GM12891 (cell line): Measurements from ENCODE around the gene WDR54.
"Not testable (repeated sequence)": the region's sequence is repeated elsewhere in the genome, so short reads cannot be mapped to it uniquely, and the experiment has no call there.

Experiments used
- DNase-seq: peaks from one replicate; pipeline ENCODE4 v3.0.0; 2011; ENCODE audit warnings: low spot score; ENCODE audit not compliant: insufficient read length
- FAIRE-seq: peaks from 2 replicates; lab custom pipeline; 2011; peaks lifted over from hg19 to GRCh38; lab: Jason Lieb, UNC
- PAX5 ChIP-seq: IDR thresholded peaks from 2 replicates; pipeline ENCODE4 v1.6.1; 2011; ENCODE audit warnings: low read length, moderate library complexity, mild to moderate bottlenecking; ENCODE audit not compliant: insufficient read depth, severe bottlenecking
- POLR2A ChIP-seq: IDR thresholded peaks from 2 replicates; pipeline ENCODE4 v1.6.1; 2011; ENCODE audit warnings: low read depth, low read length, control low read depth
- POLR2AphosphoS5 ChIP-seq: IDR thresholded peaks from 2 replicates; pipeline ENCODE4 v1.6.1; 2011; ENCODE audit warnings: low read depth, low read length, control low read depth
- POU2F2 ChIP-seq: IDR thresholded peaks from 2 replicates; pipeline ENCODE4 v1.6.1; 2011; ENCODE audit warnings: low read depth, mild to moderate bottlenecking, control low read depth, low read length, moderate library complexity
- SPI1 ChIP-seq: IDR thresholded peaks from 2 replicates; pipeline ENCODE4 v1.6.1; 2011; ENCODE audit warnings: low read depth, low read length, control low read depth
- TAF1 ChIP-seq: IDR thresholded peaks from 2 replicates; pipeline ENCODE4 v1.6.1; 2011; ENCODE audit warnings: low read depth, low read length, control low read depth

WDR54 gene

DNA sequence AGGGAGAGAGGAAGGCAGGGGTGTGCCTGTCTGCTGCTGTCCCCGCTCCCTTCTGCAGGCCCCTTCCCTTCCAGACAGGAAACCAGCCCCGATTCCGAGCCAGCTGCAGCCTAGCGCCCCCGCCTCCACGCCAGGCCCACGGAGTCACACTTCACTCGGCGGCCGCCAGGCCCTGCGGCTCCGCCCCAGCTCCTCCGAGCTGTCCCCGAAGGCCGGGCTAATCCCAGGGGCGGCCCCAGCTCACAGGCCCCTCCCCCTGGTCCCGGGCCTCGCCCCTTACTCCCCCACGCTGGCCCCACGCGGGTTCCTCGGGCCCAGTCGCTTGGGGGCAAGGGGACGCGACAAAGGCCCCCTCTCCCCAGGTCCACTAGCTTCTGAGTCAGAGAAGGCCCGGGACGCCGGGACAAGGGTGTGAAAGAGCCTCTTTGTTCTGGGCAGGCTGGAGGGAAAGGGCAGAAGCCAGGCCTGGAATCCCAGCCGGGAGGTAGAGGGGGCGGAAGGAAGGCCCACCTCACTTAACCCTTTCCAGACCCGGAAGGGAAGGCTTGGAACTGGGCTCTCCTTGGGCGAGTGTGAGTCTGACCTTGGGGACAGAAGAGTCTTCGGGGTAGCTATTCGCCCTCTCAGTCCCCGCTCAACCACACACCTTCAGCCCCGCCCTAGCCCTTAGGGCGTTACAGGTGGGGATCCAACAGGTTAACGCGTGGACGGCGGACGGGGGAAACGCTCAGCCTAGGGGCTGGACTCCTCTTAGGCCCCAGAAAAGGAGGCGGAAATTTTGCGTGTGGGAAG is 19.0 kb downstream of the WDR54 start:
- peak; percentile 84 for FAIRE-seq
- TF ChIP-seq POLR2A (peak; percentile 44; the same call in 1 of the 2 replicates), SPI1 (no peak), POLR2AphosphoS5 (0 out of 2 replicates have a peak, but pooled peaks have one; percentile 27)
- peak; percentile 98 for DNase-seq

DNA sequence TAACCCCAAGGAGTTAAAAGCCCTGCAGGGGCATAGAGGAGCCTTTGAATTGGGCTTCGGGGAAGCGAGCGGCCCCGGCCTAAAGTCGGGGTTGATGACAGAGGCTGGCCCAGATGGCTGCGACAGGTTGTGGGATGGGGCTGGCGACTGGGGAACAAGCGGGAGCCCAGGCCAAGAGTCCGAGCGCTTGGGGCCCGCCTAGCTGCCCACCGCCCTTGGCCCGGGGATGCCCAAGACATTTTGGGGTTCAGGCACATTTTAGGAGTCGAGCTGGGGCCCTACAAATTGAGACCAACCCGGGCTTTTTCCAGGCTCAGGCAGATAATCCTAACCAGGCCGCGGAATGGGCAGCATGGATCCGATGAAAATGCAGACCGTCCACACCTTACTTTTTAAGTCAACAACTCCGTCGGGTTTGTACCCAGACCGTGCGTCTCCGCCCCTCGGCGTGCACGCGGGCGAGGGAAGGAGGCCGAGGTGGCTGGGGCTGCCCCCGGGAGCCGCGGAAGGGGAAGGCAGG is 19.7 kb downstream of the WDR54 start:
- FAIRE-seq (no peak), DNase-seq (no peak)
- TF ChIP-seq TAF1: no peak
- no peak for TF ChIP-seq PAX5
- TF ChIP-seq POU2F2: no peak
- no peak for TF ChIP-seq SPI1
- no peak for TF ChIP-seq POLR2A
- TF ChIP-seq POLR2AphosphoS5: no peak

DNA sequence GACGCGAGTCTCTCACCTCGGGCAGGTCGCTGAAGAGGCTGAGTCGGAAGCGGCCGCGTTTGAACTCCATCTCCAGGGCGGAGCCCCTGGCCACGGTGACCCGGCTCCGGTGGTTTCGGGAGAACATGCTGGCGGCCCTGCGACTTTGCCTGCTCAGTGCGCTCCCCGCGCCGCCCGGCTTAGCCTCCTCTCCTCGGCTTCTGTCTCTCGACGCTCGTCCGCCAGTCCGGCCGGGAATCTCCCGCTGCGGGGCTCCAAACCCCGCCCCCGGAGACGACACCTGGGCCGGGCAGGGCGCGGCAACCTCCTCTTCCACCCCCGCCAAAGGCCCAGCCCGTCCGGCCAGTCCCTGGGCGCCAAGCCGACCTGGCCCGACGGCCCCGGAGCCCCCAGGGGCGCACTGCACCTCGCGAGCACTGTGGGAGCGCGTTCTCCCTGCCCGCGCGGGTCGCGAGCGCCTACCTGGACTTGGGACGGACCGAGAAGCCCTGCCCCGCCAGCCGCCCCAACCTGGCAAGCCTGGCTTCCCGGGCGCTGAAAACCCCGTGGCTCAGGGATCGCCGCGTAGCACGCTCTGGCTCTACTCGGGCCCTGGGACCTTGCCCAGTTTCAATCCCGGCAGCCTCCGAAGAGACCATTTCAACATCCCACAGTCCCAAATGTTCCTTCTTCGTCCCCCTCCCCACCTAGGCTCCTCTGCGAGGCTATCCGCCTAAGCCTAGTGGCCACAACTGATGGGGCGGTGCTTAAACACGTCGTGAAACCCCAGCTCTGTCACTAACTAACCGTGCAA is 20.4 kb downstream of the WDR54 start, which contains the start of gene RTKN:
Gene RTKN, minus strand, starts transcription at position 248 of the 793 bp plus-strand sequence. Its CDS starts 121 bp downstream, at position 127.
- no peak for TF ChIP-seq POU2F2
- no peak for TF ChIP-seq TAF1
- no peak for TF ChIP-seq POLR2AphosphoS5
- no peak for TF ChIP-seq SPI1
- TF ChIP-seq PAX5: no peak
- TF ChIP-seq POLR2A: no peak
- FAIRE-seq: peak; percentile 38

DNA sequence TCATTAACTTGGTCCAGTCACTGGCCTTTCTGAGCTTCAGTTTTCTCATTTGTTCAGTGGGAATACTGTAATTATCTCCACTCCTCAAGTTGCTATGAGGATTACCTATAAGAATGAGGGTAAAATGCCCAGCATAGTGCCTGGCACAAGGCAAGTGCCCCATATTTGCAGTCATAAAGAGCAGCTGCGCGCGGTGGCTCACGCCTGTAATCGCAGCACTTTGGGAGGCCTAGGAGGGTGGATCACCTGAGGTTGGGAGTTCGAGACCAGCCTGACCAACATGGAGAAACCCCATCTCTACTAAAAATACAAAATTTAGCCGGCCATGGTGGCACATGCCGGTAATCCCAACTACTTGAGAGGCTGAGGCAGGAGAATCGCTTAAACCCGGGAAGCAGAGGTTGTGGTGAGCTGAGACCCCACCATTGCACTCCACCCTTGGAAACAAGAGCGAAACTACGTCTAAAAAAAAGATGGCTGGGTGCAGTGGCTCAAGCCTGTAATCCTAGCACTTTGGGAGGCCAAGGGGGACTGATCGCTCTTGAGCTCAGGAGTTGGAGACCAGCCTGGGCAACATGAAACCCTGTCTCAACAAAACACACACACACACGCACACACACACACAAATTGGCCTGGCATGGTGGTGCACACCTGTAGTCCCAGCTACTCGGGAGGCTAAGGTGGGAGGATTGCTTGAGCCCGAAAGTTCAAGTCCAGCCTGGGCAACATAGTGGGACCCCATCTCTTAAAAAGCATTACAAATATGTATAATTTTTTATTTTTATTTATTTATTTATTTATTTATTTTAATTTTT is 21.2 kb downstream of the WDR54 start:
- FAIRE-seq, DNase-seq: not testable (repeated sequence)

More for the DNA sequence above, 20.4 kb downstream of the WDR54 start, which contains the start of gene RTKN:
- no peak for DNase-seq

DNA sequence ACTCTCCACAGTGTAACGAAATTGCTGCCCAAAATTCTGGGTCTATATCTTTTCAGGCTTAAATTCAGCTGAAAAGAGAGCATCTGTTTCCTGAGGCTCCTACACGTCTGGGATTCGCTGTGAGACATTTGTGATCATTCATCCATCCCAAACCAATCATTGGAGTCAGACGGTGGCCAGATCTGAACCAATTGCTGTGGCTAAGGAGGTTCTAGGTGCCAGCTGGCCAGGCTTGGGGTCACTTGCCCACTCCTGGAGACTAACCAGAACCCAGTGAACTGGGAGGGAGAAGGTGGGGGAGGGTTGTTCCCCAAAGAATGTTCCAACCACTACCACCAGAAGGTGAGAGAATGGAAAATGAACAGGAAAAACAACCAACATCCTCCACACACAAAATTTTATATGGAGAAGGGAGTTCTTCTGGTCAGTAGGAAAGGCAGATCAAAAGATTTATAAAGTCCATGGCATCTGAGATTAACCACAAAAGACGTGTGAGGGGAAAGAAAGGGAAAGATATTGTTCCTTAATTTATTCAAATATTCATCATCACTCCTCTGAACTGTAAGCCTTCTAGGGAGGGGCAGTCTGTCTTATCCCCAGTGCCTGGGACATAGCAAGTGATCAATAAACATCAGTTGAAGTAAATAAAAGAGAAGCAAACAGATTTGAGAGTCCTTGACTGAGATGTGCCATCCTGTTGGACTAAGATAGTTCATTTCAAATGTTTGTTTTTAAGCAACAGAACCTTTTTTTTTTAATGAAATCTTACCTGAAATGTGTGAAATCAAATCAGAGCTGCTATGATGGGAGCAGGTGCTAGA is 23.2 kb downstream of the WDR54 start:
- DNase-seq: no peak
- FAIRE-seq: no peak
- TF ChIP-seq SPI1 (no peak), POU2F2 (no peak), POLR2A (no peak), POLR2AphosphoS5 (no peak), PAX5 (no peak), TAF1 (no peak)

DNA sequence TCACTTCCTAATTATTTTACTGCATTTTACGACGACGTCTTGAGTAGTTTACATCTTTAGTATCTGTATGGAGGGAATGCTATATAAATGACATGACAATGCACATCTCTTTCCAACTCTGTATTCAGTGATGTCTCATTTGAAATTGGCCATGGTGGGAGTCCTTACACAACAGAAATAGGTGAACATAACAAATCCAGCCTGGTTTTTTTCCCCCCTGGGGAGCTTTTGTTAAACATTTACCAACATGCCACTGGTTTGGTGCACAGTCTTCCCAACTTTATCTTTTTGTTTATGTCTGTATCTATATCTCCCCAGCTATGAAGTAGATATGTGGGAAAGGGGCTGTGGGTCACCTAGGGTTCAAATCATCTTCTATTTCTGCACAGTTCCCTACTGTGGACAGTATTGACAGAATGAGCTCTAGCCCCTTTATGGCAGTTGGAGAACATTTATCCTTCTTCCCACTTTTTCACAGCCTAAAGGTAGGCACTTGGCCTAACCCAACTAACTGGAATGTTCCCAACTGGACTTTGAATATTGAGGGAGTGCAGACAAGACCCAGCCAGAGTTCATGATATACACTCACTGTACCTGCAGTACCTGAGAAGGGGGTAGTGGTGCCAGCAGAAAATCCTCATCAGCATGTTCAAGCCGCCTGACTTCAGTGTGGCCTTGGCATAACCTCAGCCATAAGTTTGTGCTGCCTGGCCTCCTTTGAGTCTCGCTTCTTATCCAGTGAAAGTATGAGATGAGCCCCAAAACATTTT is 25.9 kb downstream of the WDR54 start:
- DNase-seq (no peak), FAIRE-seq (no peak)
- TF ChIP-seq PAX5 (no peak), POU2F2 (no peak), POLR2A (no peak), SPI1 (no peak), POLR2AphosphoS5 (no peak), TAF1 (no peak)

DNA sequence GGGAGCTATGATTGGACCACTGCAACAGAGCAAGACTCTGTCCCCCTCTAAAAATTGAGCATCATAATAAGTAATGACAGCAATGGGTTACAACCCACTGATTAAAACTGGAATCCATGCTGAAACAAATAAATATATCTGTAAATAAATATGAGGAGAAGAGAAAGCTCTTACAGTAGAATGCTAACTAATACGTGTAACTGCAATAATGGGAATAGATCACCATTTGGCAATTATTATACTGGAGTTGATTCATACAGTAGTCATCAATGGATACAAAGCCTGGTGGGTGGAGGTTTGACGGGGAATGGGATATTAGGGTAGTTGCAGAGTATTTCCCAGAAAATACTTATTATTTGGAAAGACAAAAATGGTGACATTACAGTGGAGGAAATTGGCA is 27.2 kb downstream of the WDR54 start:
- no peak for FAIRE-seq
- DNase-seq: no peak
- TF ChIP-seq TAF1 (no peak), POU2F2 (no peak), POLR2AphosphoS5 (no peak), POLR2A (no peak), SPI1 (no peak), PAX5 (no peak)

DNA sequence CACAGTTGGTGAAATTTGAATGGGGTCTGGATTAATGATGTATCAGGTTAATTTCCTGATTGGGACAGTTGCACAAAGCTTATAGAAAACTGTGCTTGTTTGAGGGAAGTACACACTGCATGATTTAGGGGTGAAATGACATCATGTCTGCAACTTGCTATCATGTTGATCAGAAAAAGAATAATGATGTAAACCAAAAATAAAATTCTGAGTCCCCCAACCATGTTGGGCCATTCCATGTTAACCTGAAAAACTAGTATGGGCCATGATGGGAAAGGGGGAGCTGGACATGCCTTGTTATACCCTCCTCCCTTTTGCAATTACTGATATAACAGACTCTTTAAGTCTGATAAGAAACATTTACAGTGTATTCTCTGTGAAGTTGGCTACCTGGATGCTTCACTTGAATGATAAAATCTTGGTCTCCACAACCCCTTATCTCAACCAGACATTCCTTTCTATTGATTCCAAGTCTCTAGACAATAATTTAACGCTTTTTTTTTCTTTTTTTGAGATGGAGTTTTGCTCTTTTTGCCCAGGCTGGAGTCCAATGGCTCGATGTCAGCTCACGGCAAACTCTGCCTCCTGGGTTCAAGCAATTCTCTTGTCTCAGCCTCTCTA is 29.1 kb downstream of the WDR54 start:
- TF ChIP-seq TAF1: no peak
- FAIRE-seq: no peak
- no peak for DNase-seq
